Neural cell (in vitro differentiated cells): ENCODE data around the gene PSMG1. TPM values are rescaled to one million over a fixed set of nuclear protein-coding genes. Genes with fewer than 3 reads are reported as not detected.

Experiments
- H2AFZ ChIP-seq: fragments of 200-600, 300-800 bp; sonication (generic), shearing (Covaris generic); 2 replicates; pipeline ENCODE4 v1.6.0; 2014; ENCODE audit warnings: low read depth, mild to moderate bottlenecking, antibody characterized with exemption, low read length, moderate library complexity
- H3F3A ChIP-seq: fragments of 200-600 bp; shearing (Covaris generic); 2 replicates; pipeline ENCODE4 v1.6.1; 2016; ENCODE audit warnings: mild to moderate bottlenecking, moderate library complexity, mixed read lengths, antibody characterized with exemption, low read length; ENCODE audit not compliant: insufficient read depth, poor library complexity, severe bottlenecking
- H3K27ac ChIP-seq: fragments of 200-600, 300-800 bp; sonication (generic), shearing (Covaris generic); 2 replicates; pipeline ENCODE4 v1.5.1; 2014; ENCODE audit warnings: mild to moderate bottlenecking, low read length, moderate library complexity
- H3K27me3 ChIP-seq: fragments of 300-800, 200-600 bp; sonication (generic), shearing (Covaris generic); 2 replicates; pipeline ENCODE4 v1.6.0; 2014; ENCODE audit warnings: mild to moderate bottlenecking, low read depth, low read length, moderate library complexity; ENCODE audit not compliant: insufficient read depth
- H3K36me3 ChIP-seq: fragments of 300-800, 200-600 bp; sonication (generic), shearing (Covaris generic); 2 replicates; pipeline ENCODE4 v1.5.1; 2014; ENCODE audit warnings: mild to moderate bottlenecking, antibody characterized with exemption, low read length, moderate library complexity; ENCODE audit not compliant: insufficient read depth
- H3K4me2 ChIP-seq: fragments of 300-800, 200-600 bp; sonication (generic), shearing (Covaris generic); 2 replicates; pipeline ENCODE4 v1.6.0; 2014; ENCODE audit warnings: mild to moderate bottlenecking, low read length
- H3K4me3 ChIP-seq: fragments of 300-800, 200-600 bp; sonication (generic), shearing (Covaris generic); 2 replicates; pipeline ENCODE4 v1.5.1; 2014; ENCODE audit warnings: mild to moderate bottlenecking, low read length, moderate library complexity
- H3K79me2 ChIP-seq: fragments of 200-600 bp; shearing (Covaris generic); replicated peaks from 2 replicates; pipeline ENCODE4 v1.6.0; 2014; ENCODE audit warnings: mild to moderate bottlenecking, low read length, moderate library complexity; ENCODE audit not compliant: insufficient read depth
- H3K9ac ChIP-seq: fragments of 300-800, 200-600 bp; sonication (generic), shearing (Covaris generic); 2 replicates; pipeline ENCODE4 v1.6.1; 2016; ENCODE audit warnings: mild to moderate bottlenecking, low read length, mixed read lengths
- H3K9me2 ChIP-seq: fragments of 200-600 bp; shearing (Covaris generic); 2 replicates; pipeline ENCODE4 v1.6.1; 2016; ENCODE audit warnings: mild to moderate bottlenecking, low read length, mixed read lengths; ENCODE audit not compliant: insufficient read depth
- H3K9me3 ChIP-seq: fragments of 200-600, 300-800 bp; sonication (generic), shearing (Covaris generic); 2 replicates; pipeline ENCODE4 v1.6.1; 2016; ENCODE audit warnings: mild to moderate bottlenecking, mixed run types, low read length, moderate library complexity, mixed read lengths
- H4K20me1 ChIP-seq: fragments of 200-600 bp; shearing (Covaris generic); 2 replicates; pipeline ENCODE4 v1.6.1; 2016; ENCODE audit warnings: mild to moderate bottlenecking, mixed run types; ENCODE audit not compliant: insufficient read depth
- CTCF ChIP-seq: fragments of 450-650 bp; IDR thresholded peaks from 2 replicates; pipeline ENCODE4 v1.5.1; 2014; ENCODE audit warnings: antibody characterized with exemption, mild to moderate bottlenecking, moderate library complexity; ENCODE audit not compliant: poor library complexity, severe bottlenecking
- EP300 ChIP-seq: fragments of 450-650 bp; conservative IDR thresholded peaks from 2 replicates; pipeline ENCODE4 v1.6.1; 2014; ENCODE audit warnings: antibody characterized with exemption, mild to moderate bottlenecking, moderate library complexity; ENCODE audit not compliant: poor library complexity, severe bottlenecking
- EZH2 ChIP-seq: fragments of 200-600, 300-800 bp; shearing (Covaris generic), sonication (generic); IDR thresholded peaks from 2 replicates; pipeline ENCODE4 v1.6.1; 2014; ENCODE audit warnings: antibody characterized with exemption, low read length, borderline replicate concordance, mild to moderate bottlenecking; ENCODE audit not compliant: insufficient read depth, poor library complexity, severe bottlenecking
- MXI1 ChIP-seq: fragments of 450-650 bp; conservative IDR thresholded peaks from 2 replicates; pipeline ENCODE4 v1.6.1; 2014; ENCODE audit warnings: antibody characterized with exemption, mild to moderate bottlenecking; ENCODE audit not compliant: poor library complexity, severe bottlenecking
- POLR2AphosphoS5 ChIP-seq: IDR thresholded peaks from 2 replicates; pipeline ENCODE4 v1.6.1; 2012
- RAD21 ChIP-seq: fragments of 450-650 bp; conservative IDR thresholded peaks from 2 replicates; pipeline ENCODE4 v1.6.1; 2014; ENCODE audit warnings: antibody characterized with exemption, mild to moderate bottlenecking, moderate library complexity
- REST ChIP-seq: IDR thresholded peaks from 2 replicates; pipeline ENCODE4 v1.6.1; 2012; ENCODE audit warnings: borderline replicate concordance
- SMC3 ChIP-seq: fragments of 450-650 bp; conservative IDR thresholded peaks from 2 replicates; pipeline ENCODE4 v1.6.1; 2014; ENCODE audit warnings: antibody characterized with exemption, mild to moderate bottlenecking, moderate library complexity; ENCODE audit not compliant: poor library complexity
- TAF1 ChIP-seq: IDR thresholded peaks from 2 replicates; pipeline ENCODE4 v1.6.1; 2012; ENCODE audit warnings: low read depth
- polyA plus RNA-seq: library from polyadenylated mRNA; depleted of rRNA; stranded (reverse); fragments of >200 nt; gene quantifications from 2 replicates; pipeline ENCODE4 v1.2.3, GENCODE V29; 2014

PSMG1 gene
- polyA plus RNA-seq, 1 donor from 2014 or later: 45.2 TPM

- no peaks in the 10 kb centered on the region for H3K9me3 ChIP-seq
- H3K79me2 ChIP-seq: no peaks in the 10 kb centered on the region
- H3K4me3 ChIP-seq: no peak overlapping the region
- TF ChIP-seq EP300 (no peak), REST (no peak), TAF1 (no peak), MXI1 (no peak), SMC3 (no peak), CTCF (no peak), POLR2AphosphoS5 (no peak), EZH2 (no peak), RAD21 (no peak)
- H3K9ac ChIP-seq: no peak overlapping the region
- no peaks in the 10 kb centered on the region for H3K36me3 ChIP-seq
- no peaks in the 10 kb centered on the region for H3K9me2 ChIP-seq
- H3K27ac ChIP-seq: no peak overlapping the region
- no peak overlapping the region for H2AFZ ChIP-seq
- no peaks in the 10 kb centered on the region for H3F3A ChIP-seq
- H4K20me1 ChIP-seq: no peaks in the 10 kb centered on the region
- no peak overlapping the region for H3K4me2 ChIP-seq
- no peaks in the 10 kb centered on the region for H3K27me3 ChIP-seq
Observed at GRCh38 chr21:39224930-39225329, 41.7 kb upstream of the PSMG1 start.

GRCh38 chr21:39221997-39222486, 38.8 kb upstream of the PSMG1 start:
- H3K27me3 ChIP-seq: no peaks in the 10 kb centered on the region
- no peak for TF ChIP-seq TAF1
- no peaks in the 10 kb centered on the region for H3K9me2 ChIP-seq
- no peak overlapping the region for H2AFZ ChIP-seq
- no peaks in the 10 kb centered on the region for H3K79me2 ChIP-seq
- H3K4me3 ChIP-seq: no peak overlapping the region
- H3K4me2 ChIP-seq: no peak overlapping the region
- H4K20me1 ChIP-seq: no peaks in the 10 kb centered on the region
- H3F3A ChIP-seq: no peaks in the 10 kb centered on the region
- H3K27ac ChIP-seq: no peak overlapping the region
- no peaks in the 10 kb centered on the region for H3K36me3 ChIP-seq
- no peak overlapping the region for H3K9ac ChIP-seq
- no peaks in the 10 kb centered on the region for H3K9me3 ChIP-seq
